HG02571 (cell line): ENCODE measurements around the gene RBM20.
"Not testable (repeated sequence)": the region's sequence is repeated elsewhere in the genome, so short reads cannot be mapped to it uniquely, and the experiment has no call there.

Source experiments
- ATAC-seq: cut with Tn5 transposase; IDR thresholded peaks from one replicate; pipeline ENCODE4 v1.9.1; 2021; ENCODE audit warnings: mild to moderate bottlenecking, moderate library complexity; ENCODE audit not compliant: unreplicated experiment

Gene RBM20

DNA sequence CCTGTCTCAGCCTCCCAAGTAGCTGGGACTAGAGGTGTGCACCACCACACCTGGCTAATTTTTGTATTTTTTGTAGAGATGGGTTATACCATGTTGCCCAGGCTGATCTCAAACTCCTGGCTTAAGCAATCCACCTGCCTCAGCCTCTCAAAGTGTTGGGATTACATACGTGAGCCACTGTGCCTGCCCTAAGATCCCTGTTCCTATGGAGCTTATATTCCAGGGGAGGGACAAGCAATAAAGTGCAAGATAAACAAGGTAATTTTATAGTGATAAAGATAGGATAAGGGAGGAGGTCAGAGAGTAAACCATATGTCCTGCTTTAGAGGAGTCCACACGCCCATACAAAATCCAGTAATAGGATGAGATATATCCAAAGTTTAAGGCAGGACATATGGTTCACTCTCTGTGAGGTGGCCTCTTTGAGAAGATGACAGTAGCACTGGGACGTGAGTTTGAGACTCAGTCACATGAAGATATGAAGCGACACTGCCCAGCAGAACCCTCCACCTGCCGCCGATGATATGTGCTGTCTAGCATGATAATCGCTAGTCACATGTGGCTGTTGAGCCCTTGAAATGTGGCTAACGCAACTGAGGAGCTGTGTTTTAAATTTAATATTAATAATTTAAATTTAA lies 114.1 kb downstream of the RBM20 start:
- no peak for ATAC-seq

GRCh38 chr10:110758898-110759297 lies 114.8 kb downstream of the RBM20 start:
- ATAC-seq = no peak

DNA sequence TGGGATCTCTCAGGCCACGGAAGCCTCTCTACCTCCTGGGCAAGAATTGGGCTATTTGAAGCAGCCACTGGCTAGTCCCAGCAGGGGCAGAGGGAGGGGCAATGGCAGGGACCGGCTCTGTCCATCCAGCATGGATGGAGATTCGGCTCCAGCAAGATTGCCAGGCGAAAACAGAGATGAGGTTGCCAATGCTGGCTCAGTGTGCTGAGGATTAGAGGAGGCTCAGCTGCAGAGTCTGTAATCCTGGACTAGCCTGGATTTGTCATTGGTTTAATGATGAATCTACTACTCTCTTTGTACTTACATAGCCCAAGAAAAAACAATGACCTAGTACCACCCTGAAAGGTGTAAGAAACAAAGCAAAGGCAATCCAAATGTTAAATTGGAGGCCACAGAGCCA lies 115.4 kb downstream of the RBM20 start:
- no peak for ATAC-seq

- no peak for ATAC-seq
These were observed 118.1 kb downstream of the RBM20 start for GRCh38 chr10:110762109-110762848.

- no peak for ATAC-seq
These were observed 118.7 kb downstream of the RBM20 start for GRCh38 chr10:110762849-110763211.

GRCh38 chr10:110764378-110764777 lies 120.2 kb downstream of the RBM20 start:
- no peak for ATAC-seq

DNA sequence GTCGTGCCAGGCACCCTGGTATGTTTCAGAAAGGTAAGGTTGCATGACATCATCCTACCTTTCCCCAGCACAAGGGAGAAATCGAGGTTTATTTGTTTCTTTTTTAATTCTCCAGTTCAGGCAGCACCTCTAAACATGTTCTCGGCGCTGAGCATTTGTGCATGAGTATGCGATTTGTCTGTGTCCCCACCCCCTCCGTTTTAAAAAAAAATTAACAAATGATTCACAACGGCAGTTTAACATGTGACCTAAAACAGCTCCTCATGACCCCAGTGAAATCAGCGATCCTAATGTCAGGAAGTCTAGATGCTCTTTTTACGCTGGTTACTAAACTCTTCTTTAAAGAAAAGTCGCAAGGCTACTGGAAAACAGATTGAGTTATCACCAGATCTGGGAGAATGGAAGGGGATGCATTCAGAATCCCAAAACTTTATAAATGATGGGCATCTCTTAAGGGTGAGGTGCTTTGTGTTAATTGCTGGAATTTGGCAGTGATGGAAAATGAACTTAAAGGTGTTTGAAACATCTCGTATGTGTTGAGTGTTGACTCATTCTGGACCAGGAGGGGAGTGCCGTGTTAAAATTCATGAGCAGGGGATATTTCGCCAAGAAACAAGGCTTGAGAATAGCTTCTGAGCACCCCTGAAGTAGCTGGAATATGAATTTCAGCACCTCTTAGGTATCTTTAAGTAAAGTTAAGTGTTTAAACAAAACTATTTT lies 120.8 kb downstream of the RBM20 start:
- ATAC-seq = no peak

- ATAC-seq = no peak
These were observed 121.6 kb downstream of the RBM20 start for GRCh38 chr10:110765513-110766319.

GRCh38 chr10:110767601-110768000 lies 123.5 kb downstream of the RBM20 start:
- not testable (repeated sequence) for ATAC-seq

DNA sequence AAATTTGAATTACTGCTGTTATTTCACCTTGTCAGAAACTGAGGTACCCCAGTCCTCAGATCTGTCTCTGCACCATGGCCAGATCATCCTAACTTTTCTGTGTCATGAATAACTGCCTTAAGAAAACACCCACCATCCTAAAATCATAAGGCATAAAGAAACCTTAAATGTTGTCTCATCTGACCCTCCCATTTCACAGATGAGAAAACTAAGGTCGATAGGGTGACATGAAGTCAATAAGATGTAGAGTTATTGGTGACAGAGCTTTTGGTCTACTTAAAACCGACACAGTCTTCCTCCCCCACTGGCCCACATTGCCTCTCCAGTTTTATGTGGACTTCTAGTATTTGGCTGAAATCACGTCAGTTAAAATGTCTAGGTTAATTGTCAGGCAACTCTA lies 126.1 kb downstream of the RBM20 start:
- ATAC-seq = no peak

DNA sequence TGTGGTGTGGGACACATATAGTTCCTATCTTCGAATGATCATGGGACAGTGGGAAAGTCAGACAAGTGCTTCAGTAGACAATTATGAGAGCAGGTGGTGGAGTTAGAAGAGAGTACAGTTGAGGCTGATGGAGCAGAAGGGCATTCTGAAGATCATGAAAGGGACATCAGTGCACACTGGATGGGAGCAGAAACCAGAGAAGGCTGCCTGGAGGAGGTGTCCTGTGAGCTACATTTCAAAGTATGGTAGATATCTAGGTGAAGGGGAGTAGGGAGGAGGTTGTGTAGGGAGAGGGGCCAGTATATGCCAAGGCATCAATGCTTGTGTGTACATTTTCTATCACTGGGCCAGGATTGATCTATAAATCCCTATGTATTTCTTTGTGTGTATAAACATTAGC lies 127.3 kb downstream of the RBM20 start:
- ATAC-seq = no peak

- ATAC-seq = no peak
These were observed 127.9 kb downstream of the RBM20 start for GRCh38 chr10:110771991-110772390.

- no peak for ATAC-seq
These were observed 128.4 kb downstream of the RBM20 start for GRCh38 chr10:110772454-110773025.

DNA sequence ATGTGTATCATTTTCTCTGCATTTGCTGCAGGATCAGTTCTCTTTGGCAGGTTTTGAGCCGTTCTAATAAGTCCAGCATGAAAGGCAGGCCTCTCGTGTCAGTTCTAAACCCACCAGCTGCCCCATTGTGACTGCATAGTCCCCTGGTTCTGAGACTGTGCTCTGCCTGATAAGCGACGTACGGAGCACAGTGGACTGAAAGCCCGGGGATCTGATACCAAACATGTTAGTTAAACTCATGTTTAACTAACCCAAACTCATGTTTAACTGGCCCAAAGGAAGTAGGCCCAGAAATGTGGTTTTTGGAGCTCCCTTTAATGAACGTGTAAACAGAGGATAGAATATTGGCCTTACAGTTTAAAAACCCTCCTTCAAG lies 129.5 kb downstream of the RBM20 start:
- ATAC-seq = no peak

- peak; percentile 91 for ATAC-seq
These were observed 130.2 kb downstream of the RBM20 start for GRCh38 chr10:110774069-110775019.

GRCh38 chr10:110775020-110775375 lies 130.9 kb downstream of the RBM20 start:
- ATAC-seq = no peak

- ATAC-seq = no peak
These were observed 131.3 kb downstream of the RBM20 start for GRCh38 chr10:110775406-110775805.

- no peak for ATAC-seq
These were observed 132.9 kb downstream of the RBM20 start for GRCh38 chr10:110777017-110777416.

DNA sequence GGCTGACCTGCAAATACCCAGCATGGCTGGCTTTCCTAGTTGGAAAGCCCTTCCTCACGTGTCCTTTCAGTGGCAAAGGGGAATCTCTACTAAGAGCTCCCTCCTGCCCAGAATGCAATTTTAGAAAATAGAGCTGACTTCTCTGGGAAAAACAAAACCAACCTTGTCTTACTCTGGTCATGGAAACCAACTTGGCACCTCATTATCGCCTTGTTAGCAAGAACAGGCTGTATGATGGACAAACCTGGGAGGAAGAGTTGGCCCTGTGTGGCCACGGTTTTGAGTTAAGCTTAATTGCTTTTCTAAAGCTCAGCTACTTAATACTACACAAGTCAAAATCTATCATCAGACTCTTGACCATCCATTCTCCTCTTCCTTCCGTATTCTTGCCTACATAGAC lies 133.5 kb downstream of the RBM20 start:
- ATAC-seq = no peak

DNA sequence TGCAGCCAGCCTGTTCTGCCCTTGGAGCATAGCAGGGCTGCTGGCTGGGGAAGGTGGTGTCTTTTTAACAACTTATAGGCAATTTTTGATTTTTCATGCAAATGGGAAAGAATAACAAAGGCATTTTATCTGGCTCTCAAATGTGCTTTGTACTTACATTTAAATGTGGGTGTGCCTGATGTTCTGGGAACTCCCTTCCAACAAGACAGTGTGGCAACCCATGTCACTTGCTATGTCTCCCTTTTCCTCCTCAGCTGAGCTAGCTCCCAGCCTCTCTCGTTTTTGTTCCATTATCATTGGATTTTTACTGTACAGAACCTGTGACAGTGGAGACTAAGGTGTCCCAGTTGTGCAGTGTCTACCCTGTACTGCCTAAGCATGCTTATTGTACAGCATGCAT lies 134.1 kb downstream of the RBM20 start:
- ATAC-seq = no peak
